A673 (cell line): ENCODE data around the gene SGSM1.

Experiments
- EZH2 ChIP-seq: fragments of 200-600 bp; sonication (generic); IDR thresholded peaks from 2 replicates; pipeline ENCODE4 v1.6.1; 2017; ENCODE audit warnings: borderline replicate concordance, low read depth, mild to moderate bottlenecking, mixed read lengths, antibody characterized with exemption, low read length; ENCODE audit not compliant: poor library complexity, severe bottlenecking
- TF ChIP-seq, protein P1 (sequence below): fragments of 300-800, 200-600 bp; sonication (generic); conservative IDR thresholded peaks from 2 replicates; pipeline ENCODE4 v1.5.1; 2017; ENCODE audit warnings: low read depth, mild to moderate bottlenecking, antibody characterized with exemption, low read length, moderate library complexity, mixed read lengths

DNA sequence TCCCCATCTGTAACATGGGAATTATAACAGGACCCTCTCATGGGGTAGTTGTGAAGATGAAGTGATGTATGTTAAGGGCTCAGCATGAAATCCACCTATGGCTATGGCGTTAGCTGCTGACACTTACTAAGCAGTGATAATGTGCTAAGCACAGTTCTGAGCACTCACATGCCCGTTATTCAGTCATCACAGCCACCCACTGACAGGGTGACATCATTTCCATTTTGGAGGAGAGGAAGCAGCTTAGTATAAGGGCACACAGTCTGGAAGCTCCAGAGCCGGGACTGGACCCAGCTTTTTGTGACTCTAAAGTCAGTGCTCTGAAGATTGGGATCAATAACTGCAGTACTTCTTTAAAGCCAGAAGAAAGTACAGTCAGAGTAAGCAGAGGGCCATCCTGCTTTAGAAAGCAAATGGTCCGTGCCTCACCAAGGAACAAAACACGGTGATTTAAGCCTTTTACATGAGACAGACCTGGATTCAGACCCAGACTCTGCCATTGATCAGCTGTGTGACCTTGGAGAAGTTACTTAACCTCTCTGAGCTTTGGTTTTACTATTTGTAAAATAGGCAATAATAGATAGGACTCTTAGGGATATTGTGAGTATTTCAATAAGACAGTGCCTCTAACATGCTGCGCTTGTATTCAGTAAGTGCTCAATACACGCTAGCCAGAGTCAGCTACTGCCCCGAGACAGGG lies 61.5 kb downstream of the SGSM1 start:
- TF ChIP-seq, protein P1, sequence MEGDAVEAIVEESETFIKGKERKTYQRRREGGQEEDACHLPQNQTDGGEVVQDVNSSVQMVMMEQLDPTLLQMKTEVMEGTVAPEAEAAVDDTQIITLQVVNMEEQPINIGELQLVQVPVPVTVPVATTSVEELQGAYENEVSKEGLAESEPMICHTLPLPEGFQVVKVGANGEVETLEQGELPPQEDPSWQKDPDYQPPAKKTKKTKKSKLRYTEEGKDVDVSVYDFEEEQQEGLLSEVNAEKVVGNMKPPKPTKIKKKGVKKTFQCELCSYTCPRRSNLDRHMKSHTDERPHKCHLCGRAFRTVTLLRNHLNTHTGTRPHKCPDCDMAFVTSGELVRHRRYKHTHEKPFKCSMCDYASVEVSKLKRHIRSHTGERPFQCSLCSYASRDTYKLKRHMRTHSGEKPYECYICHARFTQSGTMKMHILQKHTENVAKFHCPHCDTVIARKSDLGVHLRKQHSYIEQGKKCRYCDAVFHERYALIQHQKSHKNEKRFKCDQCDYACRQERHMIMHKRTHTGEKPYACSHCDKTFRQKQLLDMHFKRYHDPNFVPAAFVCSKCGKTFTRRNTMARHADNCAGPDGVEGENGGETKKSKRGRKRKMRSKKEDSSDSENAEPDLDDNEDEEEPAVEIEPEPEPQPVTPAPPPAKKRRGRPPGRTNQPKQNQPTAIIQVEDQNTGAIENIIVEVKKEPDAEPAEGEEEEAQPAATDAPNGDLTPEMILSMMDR = no peak
- TF ChIP-seq EZH2 = no peak
